A673 (cell line): ENCODE measurements around the gene ACSL6. TPM values are rescaled to one million over a fixed set of nuclear protein-coding genes. Genes with fewer than 3 reads are reported as not detected.
"Not testable (repeated sequence)": the region's sequence is repeated elsewhere in the genome, so short reads cannot be mapped to it uniquely, and the experiment has no call there.

Experiments used
- BruUV-seq: library from RNA; stranded (reverse); fragments of 400-500 nt; replicated peaks from 2 replicates; lab custom pipeline; 2021; lab: Mats Ljungman, UMichigan
- CTCF ChIA-PET: fragments of 300-600 bp; sonication (Branson Sonifier 250); formaldehyde crosslinking; loops from one replicate; lab custom pipeline; 2022; ENCODE audit warnings: antibody characterized with exemption; lab: Charles Lee
- POLR2A ChIA-PET: fragments of 300-600 bp; sonication (Branson Sonifier 250); formaldehyde crosslinking; loops from one replicate; lab custom pipeline; 2022; ENCODE audit warnings: antibody characterized with exemption; ENCODE audit not compliant: low non-redundant PET; lab: Charles Lee
- DNase-seq: peaks from one replicate; pipeline ENCODE4 v3.0.0-alpha.2; 2015; ENCODE audit warnings: low spot score
- H3K27ac ChIP-seq: fragments of 200-600 bp; sonication (generic); 2 replicates; pipeline ENCODE4 v1.5.1; 2016; ENCODE audit warnings: mixed run types, low read depth, mild to moderate bottlenecking, mixed read lengths, antibody characterized with exemption, low read length; ENCODE audit not compliant: poor library complexity, severe bottlenecking
- H3K27me3 ChIP-seq: fragments of 200-600 bp; sonication (generic); replicated peaks from 2 replicates; pipeline ENCODE4 v1.6.1; 2017; ENCODE audit warnings: mixed run types, low read depth, mild to moderate bottlenecking, mixed read lengths, antibody characterized with exemption, low read length; ENCODE audit not compliant: insufficient read depth, poor library complexity
- H3K36me3 ChIP-seq: fragments of 200-600 bp; sonication (generic); 2 replicates; pipeline ENCODE4 v1.6.1; 2016; ENCODE audit warnings: mixed run types, mild to moderate bottlenecking, mixed read lengths, antibody characterized with exemption, low read length; ENCODE audit not compliant: insufficient read depth, poor library complexity, severe bottlenecking
- H3K4me1 ChIP-seq: fragments of 200-600 bp; sonication (generic); 2 replicates; pipeline ENCODE4 v1.6.1; 2017; ENCODE audit warnings: mixed run types, mild to moderate bottlenecking, mixed read lengths, antibody characterized with exemption, low read length; ENCODE audit not compliant: insufficient read depth, poor library complexity, severe bottlenecking
- H3K4me3 ChIP-seq: fragments of 200-600 bp; sonication (generic); 2 replicates; pipeline ENCODE4 v1.5.1; 2016; ENCODE audit warnings: low read depth, mixed run types, mild to moderate bottlenecking, mixed read lengths, low read length; ENCODE audit not compliant: poor library complexity, severe bottlenecking
- H3K9me3 ChIP-seq: fragments of 200-600 bp; sonication (generic); 2 replicates; pipeline ENCODE4 v1.6.1; 2016; ENCODE audit warnings: mixed run types, low read depth, mild to moderate bottlenecking, mixed read lengths, antibody characterized with exemption, low read length; ENCODE audit not compliant: poor library complexity, severe bottlenecking
- EZH2 ChIP-seq: fragments of 200-600 bp; sonication (generic); IDR thresholded peaks from 2 replicates; pipeline ENCODE4 v1.6.1; 2017; ENCODE audit warnings: borderline replicate concordance, low read depth, mild to moderate bottlenecking, mixed read lengths, antibody characterized with exemption, low read length; ENCODE audit not compliant: poor library complexity, severe bottlenecking
- intact Hi-C: fragments of 100-400 bp; cut with micrococcal nuclease; formaldehyde crosslinking; loops from one replicate; pipeline ENCODE4 v1.10.0; 2022; ENCODE audit not compliant: unreplicated experiment
- total RNA-seq: library from RNA; stranded (reverse); gene quantifications from 2 replicates; pipeline ENCODE4 v1.2.3, GENCODE V29; 2021
- TF ChIP-seq, protein P1 (sequence below): fragments of 300-800, 200-600 bp; sonication (generic); conservative IDR thresholded peaks from 2 replicates; pipeline ENCODE4 v1.5.1; 2017; ENCODE audit warnings: low read depth, mild to moderate bottlenecking, antibody characterized with exemption, low read length, moderate library complexity, mixed read lengths

Gene ACSL6
- total RNA-seq, 1 experiment from 2014 or later: not detected

DNA sequence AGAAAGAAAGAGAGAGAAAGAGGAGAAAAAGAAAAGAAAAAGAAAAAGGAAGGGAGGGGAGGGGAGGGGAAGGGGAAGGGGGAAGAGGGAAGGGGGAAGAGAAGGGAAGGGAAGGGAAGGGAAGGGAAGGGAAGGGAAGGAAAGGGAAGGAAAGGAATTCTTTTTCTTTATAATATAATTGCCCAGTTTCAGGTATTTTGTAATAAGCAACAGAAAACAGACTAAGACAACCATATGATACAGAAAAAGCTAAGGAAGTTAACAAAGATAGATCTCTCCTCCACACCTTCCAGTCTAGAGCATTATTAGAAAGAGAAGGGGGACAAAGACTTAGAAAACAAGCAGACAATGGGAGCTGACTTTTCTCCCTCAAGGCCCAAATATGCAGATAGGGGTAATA lies 97.0 kb downstream of the ACSL6 start:
- Histone ChIP-seq H3K4me1 (no peaks in the 10 kb centered on the region), H3K27ac (no peak overlapping the region), H3K4me3 (no peak overlapping the region), H3K9me3 (no peaks in the 10 kb centered on the region), H3K27me3 (peaks cover 35% of the 10 kb centered on the region), H3K36me3 (no peaks in the 10 kb centered on the region)
- no TSS peak for BruUV-seq
- DNase-seq: no peak
- ChIA-PET CTCF (no interaction called here), POLR2A (no interaction called here)
- intact Hi-C loops: no loop called here
- TF ChIP-seq, protein P1, sequence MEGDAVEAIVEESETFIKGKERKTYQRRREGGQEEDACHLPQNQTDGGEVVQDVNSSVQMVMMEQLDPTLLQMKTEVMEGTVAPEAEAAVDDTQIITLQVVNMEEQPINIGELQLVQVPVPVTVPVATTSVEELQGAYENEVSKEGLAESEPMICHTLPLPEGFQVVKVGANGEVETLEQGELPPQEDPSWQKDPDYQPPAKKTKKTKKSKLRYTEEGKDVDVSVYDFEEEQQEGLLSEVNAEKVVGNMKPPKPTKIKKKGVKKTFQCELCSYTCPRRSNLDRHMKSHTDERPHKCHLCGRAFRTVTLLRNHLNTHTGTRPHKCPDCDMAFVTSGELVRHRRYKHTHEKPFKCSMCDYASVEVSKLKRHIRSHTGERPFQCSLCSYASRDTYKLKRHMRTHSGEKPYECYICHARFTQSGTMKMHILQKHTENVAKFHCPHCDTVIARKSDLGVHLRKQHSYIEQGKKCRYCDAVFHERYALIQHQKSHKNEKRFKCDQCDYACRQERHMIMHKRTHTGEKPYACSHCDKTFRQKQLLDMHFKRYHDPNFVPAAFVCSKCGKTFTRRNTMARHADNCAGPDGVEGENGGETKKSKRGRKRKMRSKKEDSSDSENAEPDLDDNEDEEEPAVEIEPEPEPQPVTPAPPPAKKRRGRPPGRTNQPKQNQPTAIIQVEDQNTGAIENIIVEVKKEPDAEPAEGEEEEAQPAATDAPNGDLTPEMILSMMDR: no peak
- no peak for TF ChIP-seq EZH2

DNA sequence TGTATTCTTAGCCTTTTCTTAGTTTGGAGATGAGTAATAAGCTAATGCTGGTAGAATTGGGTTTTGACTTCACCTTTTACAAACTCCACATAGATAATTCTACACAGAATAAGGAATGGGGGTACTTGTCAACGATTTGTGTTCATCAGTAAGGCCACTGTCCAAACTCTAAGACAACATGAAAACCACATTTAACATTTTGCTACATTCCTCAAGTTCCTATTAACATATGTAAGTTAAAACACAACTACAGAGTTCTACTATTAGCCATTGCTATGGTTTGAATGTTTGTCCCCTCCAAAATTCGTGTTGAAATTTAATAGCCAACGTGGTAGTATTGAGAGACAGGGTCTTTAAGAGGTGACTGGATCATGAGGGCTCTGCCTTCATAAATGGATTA lies 97.9 kb downstream of the ACSL6 start:
- DNase-seq: no peak
- no peak overlapping the region for H3K27ac ChIP-seq
- TF ChIP-seq EZH2: no peak
- TF ChIP-seq, protein P1: no peak
- no TSS peak for BruUV-seq
- no peaks in the 10 kb centered on the region for H3K36me3 ChIP-seq
- POLR2A ChIA-PET: no interaction called here
- no peak overlapping the region for H3K4me3 ChIP-seq
- intact Hi-C loops: no loop called here
- H3K4me1 ChIP-seq: no peaks in the 10 kb centered on the region
- peaks cover 35% of the 10 kb centered on the region for H3K27me3 ChIP-seq
- no peaks in the 10 kb centered on the region for H3K9me3 ChIP-seq
- CTCF ChIA-PET: interaction anchor here (0.6 kb wide), 1 partner anchor 333 kb away, joined by 5 read pairs; no protein-coding TSS in a partner anchor

DNA sequence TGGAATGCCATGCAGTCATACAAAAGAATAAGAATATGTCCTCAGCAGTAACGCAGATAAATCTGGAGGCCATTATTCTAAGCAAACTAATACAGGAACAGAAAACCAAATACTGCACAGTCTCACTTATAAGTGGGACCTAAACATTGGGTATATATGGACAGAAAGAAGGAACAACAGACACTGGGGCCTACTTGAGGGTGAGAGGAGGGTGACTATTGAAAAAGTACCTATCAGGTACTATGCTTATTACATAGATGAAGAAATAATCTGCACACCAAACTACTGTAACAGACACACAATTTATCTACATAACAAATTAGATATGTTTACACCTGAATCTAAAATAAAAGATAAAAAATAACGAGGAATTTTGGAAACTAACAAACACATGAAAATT lies 104.8 kb downstream of the ACSL6 start:
- TF ChIP-seq EZH2: no peak
- intact Hi-C loops: no loop called here
- Histone ChIP-seq H3K27me3 (peaks cover 5% of the 10 kb centered on the region), H3K27ac (no peak overlapping the region), H3K36me3 (no peaks in the 10 kb centered on the region), H3K4me3 (no peak overlapping the region), H3K4me1 (no peaks in the 10 kb centered on the region), H3K9me3 (no peaks in the 10 kb centered on the region)
- no TSS peak for BruUV-seq
- CTCF ChIA-PET: no interaction called here
- DNase-seq: no peak
- POLR2A ChIA-PET: no interaction called here

DNA sequence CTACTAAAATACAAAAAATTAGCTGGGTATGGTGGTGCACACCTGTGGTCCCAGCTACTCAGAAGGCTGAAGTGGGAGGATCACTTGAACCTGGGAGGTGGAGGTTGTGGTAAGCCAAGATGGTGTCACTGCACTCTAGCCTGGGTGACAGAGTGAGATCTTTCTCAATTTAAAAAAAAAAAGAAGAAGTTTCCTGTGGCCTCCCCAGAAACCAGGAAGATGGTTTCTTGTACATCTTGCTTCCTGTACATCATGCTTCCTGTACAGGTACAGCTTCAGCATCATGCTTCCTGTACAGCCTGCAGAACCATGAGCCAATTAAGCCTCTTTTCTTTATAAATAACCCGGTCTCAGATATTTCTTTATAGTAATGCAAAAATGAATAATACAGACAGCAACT lies 109.2 kb downstream of the ACSL6 start:
- POLR2A ChIA-PET, H3K27me3 ChIP-seq, H3K4me1 ChIP-seq, H3K4me3 ChIP-seq, intact Hi-C loops, DNase-seq, H3K9me3 ChIP-seq, BruUV-seq, H3K36me3 ChIP-seq, CTCF ChIA-PET, H3K27ac ChIP-seq: not testable (repeated sequence)

Other genes with a start within 250 kb of the ACSL6 start
- 19.0 and 22.9 TPM in 2 replicates for gene FNIP1, start 214.6 kb downstream of the ACSL6 start, total RNA-seq
- gene MEIKIN, start 66.0 kb downstream of the ACSL6 start, total RNA-seq: not detected in 2 replicates
- gene IL3, start 49.0 kb upstream of the ACSL6 start, total RNA-seq: not detected in 2 replicates
- not detected in 2 replicates for gene CSF2, start 62.1 kb upstream of the ACSL6 start, total RNA-seq
- 2.8 and 3.3 TPM in 2 replicates for gene P4HA2, start 216.2 kb upstream of the ACSL6 start, total RNA-seq
- 6.0 and 8.9 TPM in 2 replicates for gene PDLIM4, start 246.0 kb upstream of the ACSL6 start, total RNA-seq